IPS DF 4.7 (cell line): ENCODE data around the gene MUC2.
"Not testable (repeated sequence)": the region's sequence is repeated elsewhere in the genome, so short reads cannot be mapped to it uniquely, and the experiment has no call there.

ENCODE experiments used
- DNase-seq: peaks from one replicate; pipeline ENCODE4 v3.0.0-alpha.2; 2013; ENCODE audit warnings: low spot score; ENCODE audit errors: extremely low read depth

MUC2 gene

GRCh38 chr11:1103401-1104360 lies 29.0 kb downstream of the MUC2 start:
- no peak for DNase-seq

DNA sequence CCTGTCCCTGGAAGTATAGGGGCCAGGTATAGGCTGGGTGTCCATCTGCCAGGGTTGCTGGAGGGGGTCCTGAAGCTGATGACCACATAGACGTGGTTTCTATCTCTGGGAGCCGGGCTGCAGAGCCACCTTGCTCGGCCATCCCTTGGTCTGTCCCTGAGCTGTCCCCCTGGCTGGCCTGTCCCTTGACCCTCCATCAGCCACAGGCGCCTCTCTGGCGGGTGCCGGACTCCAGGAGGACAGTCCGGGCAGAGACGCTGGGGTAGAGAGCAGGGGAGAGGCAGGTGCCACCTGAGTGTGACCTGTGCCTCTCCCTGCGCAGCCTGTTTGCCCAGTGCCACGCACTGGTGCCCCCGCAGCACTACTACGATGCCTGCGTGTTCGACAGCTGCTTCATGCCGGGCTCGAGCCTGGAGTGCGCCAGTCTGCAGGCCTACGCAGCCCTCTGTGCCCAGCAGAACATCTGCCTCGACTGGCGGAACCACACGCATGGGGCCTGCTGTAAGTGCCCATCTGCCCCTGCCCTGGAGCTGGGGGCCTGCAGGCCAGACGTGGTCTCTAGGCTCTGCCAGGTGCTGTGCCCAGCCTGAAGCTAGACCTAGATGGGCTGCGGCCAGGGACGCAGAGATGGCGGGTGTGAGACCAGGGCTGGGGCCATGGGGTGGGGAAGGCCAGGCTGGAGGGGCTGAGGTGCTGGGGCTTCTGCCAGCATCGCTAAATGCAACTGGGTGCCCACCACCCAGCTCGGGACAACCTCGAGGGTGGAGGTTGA lies 29.9 kb downstream of the MUC2 start:
- DNase-seq: no peak

- DNase-seq: no peak
Observed at GRCh38 chr11:1105183-1105565, 30.5 kb downstream of the MUC2 start.

DNA sequence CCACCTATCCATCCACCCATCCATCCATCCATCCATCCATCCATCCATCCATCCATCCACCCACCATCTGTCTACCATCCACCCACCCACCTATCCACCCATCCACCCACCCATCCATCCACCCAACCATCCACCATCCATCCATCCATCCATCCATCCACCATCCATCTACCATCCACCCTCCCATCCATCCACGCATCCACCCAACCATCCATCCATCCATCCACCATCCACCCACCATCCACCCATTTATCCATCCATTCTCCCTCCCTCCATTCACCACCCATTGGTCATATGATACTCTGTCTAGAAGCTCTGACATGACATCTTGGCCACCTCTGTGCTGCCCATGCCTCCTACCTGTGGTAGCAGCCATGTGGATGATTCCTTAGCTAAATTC lies 31.7 kb downstream of the MUC2 start:
- DNase-seq: no peak

DNA sequence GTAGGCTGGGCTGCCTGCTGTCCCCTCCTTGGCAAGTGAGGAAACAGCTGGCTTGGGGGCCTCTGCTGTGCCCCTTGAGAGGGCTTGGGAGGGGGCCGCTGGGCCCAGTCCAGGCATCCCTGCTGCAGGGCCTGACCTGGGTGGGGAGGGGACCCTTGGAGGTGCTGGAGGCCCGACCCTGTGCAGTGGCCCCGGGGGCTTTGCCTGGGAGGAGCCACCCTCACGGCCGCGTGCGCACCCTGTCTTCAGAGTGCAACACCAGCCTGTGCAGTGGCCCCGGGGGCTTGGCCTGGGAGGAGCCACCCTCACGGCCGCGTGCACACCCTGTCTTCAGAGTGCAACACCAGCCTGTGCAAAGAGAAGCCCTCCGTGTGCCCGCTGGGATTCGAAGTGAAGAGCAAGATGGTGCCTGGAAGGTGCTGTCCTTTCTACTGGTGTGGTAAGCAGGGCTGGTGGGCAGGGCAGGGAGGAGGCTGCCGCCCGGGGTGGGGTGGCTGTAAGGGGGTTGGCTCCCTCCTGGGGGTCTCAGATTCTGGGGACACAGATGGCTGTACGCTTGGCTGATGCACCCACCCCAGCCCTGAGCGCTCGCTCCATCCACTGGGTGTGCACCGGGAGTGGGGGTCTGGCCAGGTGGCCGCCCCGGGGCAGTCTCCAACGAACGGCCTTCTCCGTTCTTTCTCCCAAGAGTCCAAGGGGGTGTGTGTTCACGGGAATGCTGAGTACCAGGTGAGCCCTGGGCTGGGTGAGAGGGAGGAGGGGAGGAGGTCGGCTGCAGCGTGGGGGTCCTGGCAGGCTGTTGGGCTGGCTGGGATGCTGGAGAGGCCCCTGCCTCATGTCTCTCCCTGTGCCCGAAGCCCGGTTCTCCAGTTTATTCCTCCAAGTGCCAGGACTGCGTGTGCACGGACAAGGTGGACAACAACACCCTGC lies 32.9 kb downstream of the MUC2 start:
- DNase-seq: no peak

DNA sequence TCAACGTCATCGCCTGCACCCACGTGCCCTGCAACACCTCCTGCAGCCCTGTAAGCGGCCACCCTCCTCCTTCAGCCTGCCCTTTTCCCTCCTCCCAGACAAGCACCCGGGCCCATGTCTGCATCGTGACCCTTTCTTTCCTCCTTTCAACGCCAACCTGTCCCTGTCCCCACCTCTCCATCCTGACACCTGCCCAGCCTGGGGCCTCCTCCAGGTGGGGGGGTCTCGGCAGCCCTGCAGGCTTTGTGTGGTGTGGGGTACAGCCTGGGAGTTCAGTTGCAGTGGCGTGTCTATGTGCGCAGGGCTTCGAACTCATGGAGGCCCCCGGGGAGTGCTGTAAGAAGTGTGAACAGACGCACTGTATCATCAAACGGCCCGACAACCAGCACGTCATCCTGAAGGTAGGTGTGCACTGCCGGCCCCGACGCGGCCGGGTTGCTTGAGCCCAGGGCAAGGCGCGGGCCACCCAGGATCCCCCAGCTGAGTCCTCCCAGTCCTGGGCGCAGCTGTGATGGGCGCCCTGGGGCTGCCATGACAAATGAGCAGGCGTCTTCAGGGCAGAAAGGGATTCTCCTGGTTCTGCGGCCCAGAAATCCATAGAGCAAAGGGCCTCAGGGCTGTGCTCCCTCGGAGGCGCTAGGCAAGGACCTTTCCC lies 33.7 kb downstream of the MUC2 start:
- DNase-seq: no peak

DNA sequence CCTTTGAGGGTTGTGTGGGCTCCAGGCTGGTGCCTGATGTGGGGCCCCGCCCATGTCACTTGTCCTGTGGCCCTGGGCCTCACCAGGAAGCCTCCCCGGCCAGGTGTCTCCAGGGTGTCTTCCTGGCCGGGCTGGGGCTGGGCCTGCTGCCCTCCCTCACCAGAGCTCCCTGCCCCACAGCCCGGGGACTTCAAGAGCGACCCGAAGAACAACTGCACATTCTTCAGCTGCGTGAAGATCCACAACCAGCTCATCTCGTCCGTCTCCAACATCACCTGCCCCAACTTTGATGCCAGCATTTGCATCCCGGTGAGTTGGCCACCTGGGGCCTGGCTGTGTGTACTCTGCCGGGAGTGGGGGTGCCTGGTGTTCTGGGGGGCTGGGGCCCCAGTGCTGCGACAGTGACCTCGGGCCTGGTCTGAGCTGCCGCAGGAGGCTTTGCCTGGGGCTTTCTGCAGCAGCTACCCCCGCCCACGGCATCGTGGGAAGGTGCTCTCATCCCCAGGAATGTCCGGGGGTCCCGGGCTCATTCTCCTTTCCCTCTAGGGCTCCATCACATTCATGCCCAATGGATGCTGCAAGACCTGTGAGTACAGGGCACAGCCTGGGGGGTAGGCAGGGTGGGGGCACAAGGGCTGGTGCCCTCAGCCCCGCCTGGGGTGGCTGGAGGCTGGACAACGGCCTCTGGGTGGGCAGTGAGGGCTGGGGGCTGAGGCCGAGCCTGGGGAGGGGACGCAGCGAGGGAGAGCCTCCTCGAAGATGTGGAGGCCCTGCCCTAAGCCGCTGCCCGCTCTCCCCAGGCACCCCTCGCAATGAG lies 34.6 kb downstream of the MUC2 start:
- no peak for DNase-seq

GRCh38 chr11:1109918-1110705 lies 35.4 kb downstream of the MUC2 start:
- DNase-seq: no peak

DNA sequence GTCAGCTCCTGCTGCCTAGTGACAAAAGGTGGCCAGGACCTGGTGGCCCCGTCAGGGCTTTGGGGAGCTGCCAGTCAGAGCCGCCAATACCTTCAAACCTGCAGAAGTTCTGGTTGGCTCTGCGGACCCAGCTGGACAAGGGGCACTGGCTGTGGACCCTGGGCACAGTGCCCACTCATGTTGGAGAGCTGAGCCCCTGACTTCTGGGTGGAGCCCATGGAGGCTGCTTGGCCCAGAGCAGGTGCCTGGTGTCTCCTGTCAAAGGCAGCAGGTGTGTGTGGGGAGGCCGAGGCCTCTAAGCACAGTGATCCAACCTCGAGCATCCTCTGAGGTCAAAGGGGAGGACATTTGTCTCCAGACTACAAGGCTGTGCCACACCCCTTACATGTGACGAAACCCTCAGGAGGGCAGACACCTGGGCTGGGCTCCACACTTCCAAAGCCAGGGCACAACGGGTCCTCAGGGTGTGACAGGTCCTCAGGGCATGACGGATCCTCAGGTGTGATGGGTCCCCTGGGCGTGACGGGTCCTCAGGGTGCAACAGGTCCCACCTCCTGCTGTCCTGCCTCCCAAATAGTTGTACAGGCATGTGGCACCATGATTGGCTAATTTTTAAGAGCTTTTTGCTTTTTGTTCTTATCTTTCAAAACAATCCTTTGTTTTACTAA lies 37.0 kb downstream of the MUC2 start:
- no peak for DNase-seq

GRCh38 chr11:1112351-1113191 lies 37.9 kb downstream of the MUC2 start:
- DNase-seq: no peak

DNA sequence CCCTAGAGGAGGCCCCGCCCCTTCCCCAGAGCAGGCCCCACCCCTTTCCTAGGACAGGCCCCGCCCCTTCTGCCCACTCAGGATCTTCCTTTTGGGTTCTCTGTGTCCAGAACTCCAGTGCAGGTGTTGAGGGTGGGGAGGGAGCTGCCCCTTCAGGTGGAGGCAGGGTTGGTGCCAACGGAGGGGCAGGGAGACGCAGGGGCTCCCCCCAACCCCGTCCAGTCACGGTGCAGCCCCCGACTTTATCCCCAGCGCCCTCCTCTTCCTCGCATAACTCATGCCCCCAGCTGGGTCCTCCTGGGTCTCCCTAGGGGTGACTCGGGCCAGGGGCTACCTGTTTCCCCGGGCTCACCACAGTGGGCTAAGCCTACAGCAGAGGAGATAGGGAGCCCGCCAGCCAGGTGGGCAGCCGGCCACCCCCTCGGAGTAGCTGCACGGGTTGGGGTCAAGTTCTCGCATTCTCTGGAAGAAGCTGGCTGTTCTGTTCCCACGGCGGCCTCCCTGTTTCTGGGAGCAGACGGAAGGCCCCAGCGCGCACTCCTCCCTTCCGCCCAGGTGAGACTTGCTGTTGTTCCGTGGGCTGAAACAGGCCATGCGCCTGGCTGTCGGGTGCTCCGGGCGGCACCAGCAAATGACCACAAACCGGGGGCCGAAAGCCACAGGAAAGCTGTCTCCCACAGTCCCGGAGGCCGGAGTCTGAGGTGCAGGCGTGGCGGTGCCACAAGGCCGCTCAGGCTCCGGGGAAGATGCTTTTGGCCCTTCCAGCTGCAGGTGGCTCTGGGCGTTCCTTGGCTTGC lies 38.9 kb downstream of the MUC2 start:
- no peak for DNase-seq

DNA sequence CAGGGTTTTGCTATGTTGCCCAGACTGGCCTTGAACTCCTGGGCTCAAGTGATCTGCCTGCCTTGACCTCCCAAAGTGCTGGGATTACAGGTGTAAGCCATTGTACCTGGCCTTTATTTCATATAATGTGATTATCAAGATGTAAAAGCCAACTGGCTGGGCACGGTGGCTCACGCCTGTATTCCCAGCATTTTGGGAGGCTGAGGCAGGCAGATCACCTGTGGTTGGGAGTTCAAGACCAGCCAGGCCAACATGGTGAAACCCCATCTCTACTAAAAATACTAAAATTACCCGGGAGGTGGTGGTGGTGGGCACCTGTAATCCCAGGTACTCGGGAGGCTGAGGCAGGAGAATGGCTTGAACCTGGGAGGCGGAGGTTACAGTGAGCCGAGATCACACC lies 40.6 kb downstream of the MUC2 start:
- not testable (repeated sequence) for DNase-seq

DNA sequence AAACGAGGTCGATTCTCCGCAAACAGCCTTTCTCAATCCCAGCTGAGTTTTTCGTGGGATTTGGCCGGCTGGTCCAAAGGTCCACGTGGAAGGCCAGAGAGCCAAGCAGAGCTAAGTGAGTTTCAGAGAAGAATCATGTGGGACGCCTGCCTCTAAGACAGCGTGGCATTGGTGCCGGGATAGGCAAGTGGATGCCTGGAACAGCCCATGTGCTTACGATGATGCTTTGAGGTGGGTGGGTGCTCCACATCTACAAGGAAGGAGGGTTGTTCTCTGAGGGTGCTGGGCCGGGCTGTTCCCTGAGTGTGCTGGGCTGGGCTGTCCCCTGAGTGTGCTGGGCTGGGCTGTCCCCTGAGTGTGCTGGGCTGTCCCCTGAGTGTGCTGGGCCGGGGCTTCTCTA lies 41.4 kb downstream of the MUC2 start:
- DNase-seq: no peak

- DNase-seq: no peak
Observed at GRCh38 chr11:1116666-1117390, 42.2 kb downstream of the MUC2 start.

DNA sequence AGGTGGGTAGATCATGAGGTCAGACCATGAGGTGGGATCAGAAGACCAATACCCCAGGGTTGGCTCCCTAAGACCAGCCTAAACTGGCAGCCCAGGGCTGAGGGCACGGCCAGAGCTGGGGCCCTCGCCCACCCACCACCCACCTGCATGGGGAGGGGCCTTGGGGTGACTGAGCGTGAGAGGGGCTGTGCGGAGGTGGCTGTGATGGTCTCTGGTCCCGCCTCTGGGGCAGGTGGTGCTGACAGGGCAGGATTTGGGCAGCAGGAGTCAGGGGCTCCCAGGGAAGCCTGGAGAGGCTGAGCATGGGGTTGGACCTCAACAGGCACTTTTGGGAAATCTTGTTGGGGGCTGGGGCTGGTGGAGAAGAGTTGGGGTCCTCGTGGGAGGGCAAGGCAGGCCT lies 43.3 kb downstream of the MUC2 start:
- DNase-seq: no peak
